Measurements from ENCODE around the gene FHAD1. TPM values are rescaled to one million over a fixed set of nuclear protein-coding genes. Genes with fewer than 3 reads are reported as not detected.

The FHAD1 gene
- total RNA-seq, 1 experiment from 2014 or later: not detected

GRCh38 chr1:15224974-15225373, 22.0 kb upstream of the FHAD1 start:
- ChIA-PET POLR2A (no interaction called here), CTCF (interaction anchor here (0.5 kb wide), 1 partner anchor 276 kb away, joined by 3 read pairs; no protein-coding TSS in a partner anchor)
- H3K4me3 Mint-ChIP-seq (ENCODE audit: unreplicated experiment): no peak overlapping the region
- H3K27me3 Mint-ChIP-seq (ENCODE audit: insufficient read depth, unreplicated experiment): no peaks in the 10 kb centered on the region
- H3K36me3 Mint-ChIP-seq (ENCODE audit: insufficient read depth, unreplicated experiment): no peaks in the 10 kb centered on the region
- no peaks in the 10 kb centered on the region for H3K9me3 Mint-ChIP-seq (ENCODE audit: unreplicated experiment)
- no peaks in the 10 kb centered on the region for H3K4me1 Mint-ChIP-seq (ENCODE audit: insufficient read depth, unreplicated experiment)
- DNase-seq (ENCODE audit: unreplicated experiment): no peak
- H3K27ac Mint-ChIP-seq (ENCODE audit: low read depth, unreplicated experiment): no peak overlapping the region
- intact Hi-C loops (cut with micrococcal nuclease): no loop called here
- TF ChIP-seq CTCF (IDR thresholded peaks at IDR 0.05; ENCODE audit: unreplicated experiment): no peak
- no TSS peak for BruUV-seq (replicated peaks)

- TF ChIP-seq CTCF (IDR thresholded peaks at IDR 0.05; ENCODE audit: unreplicated experiment): no peak
- ChIA-PET CTCF (interaction anchor here (0.5 to 0.9 kb wide), 2 partner anchors 80 to 276 kb away, joined by 3 read pairs; no protein-coding TSS in a partner anchor), POLR2A (no interaction called here)
- Mint-ChIP-seq H3K9me3 (ENCODE audit: unreplicated experiment) (no peaks in the 10 kb centered on the region), H3K4me3 (ENCODE audit: unreplicated experiment) (no peak overlapping the region), H3K27me3 (ENCODE audit: insufficient read depth, unreplicated experiment) (no peaks in the 10 kb centered on the region), H3K27ac (ENCODE audit: low read depth, unreplicated experiment) (no peak overlapping the region), H3K4me1 (ENCODE audit: insufficient read depth, unreplicated experiment) (no peaks in the 10 kb centered on the region), H3K36me3 (ENCODE audit: insufficient read depth, unreplicated experiment) (no peaks in the 10 kb centered on the region)
- BruUV-seq (replicated peaks): no TSS peak
- DNase-seq (ENCODE audit: unreplicated experiment): no peak
- intact Hi-C loops (cut with micrococcal nuclease): no loop called here
Observed at GRCh38 chr1:15225461-15225860, 21.6 kb upstream of the FHAD1 start.

GRCh38 chr1:15226388-15227255, 20.4 kb upstream of the FHAD1 start:
- ChIA-PET CTCF (interaction anchor here (0.9 kb wide), 1 partner anchor 79 kb away, joined by 3 read pairs; no protein-coding TSS in a partner anchor), POLR2A (no interaction called here)
- H3K9me3 Mint-ChIP-seq (ENCODE audit: unreplicated experiment): no peaks in the 10 kb centered on the region
- H3K4me3 Mint-ChIP-seq (ENCODE audit: unreplicated experiment): no peak overlapping the region
- no peaks in the 10 kb centered on the region for H3K27me3 Mint-ChIP-seq (ENCODE audit: insufficient read depth, unreplicated experiment)
- DNase-seq (ENCODE audit: unreplicated experiment): no peak
- no peak for TF ChIP-seq CTCF (IDR thresholded peaks at IDR 0.05; ENCODE audit: unreplicated experiment)
- H3K36me3 Mint-ChIP-seq (ENCODE audit: insufficient read depth, unreplicated experiment): no peaks in the 10 kb centered on the region
- BruUV-seq (replicated peaks): no TSS peak
- no peaks in the 10 kb centered on the region for H3K4me1 Mint-ChIP-seq (ENCODE audit: insufficient read depth, unreplicated experiment)
- no peak overlapping the region for H3K27ac Mint-ChIP-seq (ENCODE audit: low read depth, unreplicated experiment)
- intact Hi-C loops (cut with micrococcal nuclease): no loop called here

GRCh38 chr1:15229707-15230131, 17.3 kb upstream of the FHAD1 start:
- intact Hi-C loops (cut with micrococcal nuclease): no loop called here
- no peak for TF ChIP-seq CTCF (IDR thresholded peaks at IDR 0.05; ENCODE audit: unreplicated experiment)
- no peaks in the 10 kb centered on the region for H3K27me3 Mint-ChIP-seq (ENCODE audit: insufficient read depth, unreplicated experiment)
- ChIA-PET CTCF (interaction anchor here (0.6 kb wide), 1 partner anchor 425 kb away, joined by 3 read pairs; no protein-coding TSS in a partner anchor), POLR2A (no interaction called here)
- no peak overlapping the region for H3K27ac Mint-ChIP-seq (ENCODE audit: low read depth, unreplicated experiment)
- DNase-seq (ENCODE audit: unreplicated experiment): no peak
- no peaks in the 10 kb centered on the region for H3K36me3 Mint-ChIP-seq (ENCODE audit: insufficient read depth, unreplicated experiment)
- BruUV-seq (replicated peaks): no TSS peak
- no peak overlapping the region for H3K4me3 Mint-ChIP-seq (ENCODE audit: unreplicated experiment)
- no peaks in the 10 kb centered on the region for H3K9me3 Mint-ChIP-seq (ENCODE audit: unreplicated experiment)
- no peaks in the 10 kb centered on the region for H3K4me1 Mint-ChIP-seq (ENCODE audit: insufficient read depth, unreplicated experiment)

All from MCF 10A (cell line).